ENCODE measurements around the gene ACOXL.

The ACOXL gene

GRCh38 chr2:110878150-110878549, 145.8 kb downstream of the ACOXL start:
- DNase-seq, result no peak

- no peak for DNase-seq
Measured at GRCh38 chr2:110881908-110882307, 149.5 kb downstream of the ACOXL start.

GRCh38 chr2:110883406-110883805, 151.0 kb downstream of the ACOXL start:
- DNase-seq, result no peak

GRCh38 chr2:110885256-110885655, 152.9 kb downstream of the ACOXL start:
- no peak for DNase-seq

GRCh38 chr2:110886826-110887573, 154.6 kb downstream of the ACOXL start:
- DNase-seq, result no peak

GRCh38 chr2:110888411-110888810, 156.0 kb downstream of the ACOXL start:
- no peak for DNase-seq

- DNase-seq, result no peak
Measured at GRCh38 chr2:110891626-110892025, 159.3 kb downstream of the ACOXL start.

GRCh38 chr2:110896226-110896625, 163.9 kb downstream of the ACOXL start:
- no peak for DNase-seq

GRCh38 chr2:110897966-110898365, 165.6 kb downstream of the ACOXL start:
- DNase-seq, result no peak

- no peak for DNase-seq
Measured at GRCh38 chr2:110900191-110900590, 167.8 kb downstream of the ACOXL start.

- DNase-seq, result no peak
Measured at GRCh38 chr2:110903548-110903947, 171.2 kb downstream of the ACOXL start.

GRCh38 chr2:110904116-110904778, 171.9 kb downstream of the ACOXL start:
- no peak for DNase-seq

GRCh38 chr2:110904779-110905148, 172.4 kb downstream of the ACOXL start:
- DNase-seq, result no peak

GRCh38 chr2:110905217-110905616, 172.8 kb downstream of the ACOXL start:
- DNase-seq, result no peak

- DNase-seq, result no peak
Measured at GRCh38 chr2:110906613-110907298, 174.4 kb downstream of the ACOXL start.

GRCh38 chr2:110909501-110909900, 177.1 kb downstream of the ACOXL start:
- no peak for DNase-seq

- no peak for DNase-seq
Measured at GRCh38 chr2:110910423-110910822, 178.1 kb downstream of the ACOXL start.

GRCh38 chr2:110919738-110920137, 187.4 kb downstream of the ACOXL start:
- DNase-seq, result no peak

- DNase-seq, result no peak
Measured at GRCh38 chr2:110925479-110925878, 193.1 kb downstream of the ACOXL start.

- no peak for DNase-seq
Measured at GRCh38 chr2:110927526-110927925, 195.2 kb downstream of the ACOXL start.

GRCh38 chr2:110929528-110929927, 197.2 kb downstream of the ACOXL start:
- DNase-seq, result no peak

- no peak for DNase-seq
Measured at GRCh38 chr2:110931648-110932047, 199.3 kb downstream of the ACOXL start.

- no peak for DNase-seq
Measured at GRCh38 chr2:110933420-110933819, 201.0 kb downstream of the ACOXL start.

GRCh38 chr2:110934948-110935347, 202.6 kb downstream of the ACOXL start:
- DNase-seq, result no peak
